ENCODE data around the gene KCP. TPM values are rescaled to one million over a fixed set of nuclear protein-coding genes. Genes with fewer than 3 reads are reported as not detected.

The KCP gene
- polyA plus RNA-seq, 3 donors: 0.11 to 0.16 TPM; not detected in 1

GRCh38 chr7:128891110-128891941 lies 19.2 kb downstream of the KCP start:
- Histone ChIP-seq H3K4me3 (replicated peaks in 1 of 3; ENCODE audit: low read depth in 2 of 3, low read length in 3 of 3) (peak overlapping the region in 1 of 3 experiments; percentile 64), H3K36me3 (replicated peaks in 1 of 2; ENCODE audit: control insufficient read depth in 1 of 2, insufficient read depth in 2 of 2, low read length in 2 of 2) (no peaks in the 10 kb centered on the region), H3K4me1 (ENCODE audit: control insufficient read depth in 1 of 2, insufficient read depth in 2 of 2, low read length in 2 of 2) (peaks cover 5 to 8% of the 10 kb centered on the region in 2 donors), H3K4me2 (replicated peaks; ENCODE audit: extremely low read depth, low read length, poor library complexity, severe bottlenecking) (peak overlapping the region; percentile 61), H4K20me1 (ENCODE audit: insufficient read depth, low read length) (no peaks in the 10 kb centered on the region), H3K79me2 (ENCODE audit: insufficient read depth, low read length) (no peaks in the 10 kb centered on the region), H2AFZ (ENCODE audit: insufficient read depth, low read depth, low read length, poor library complexity, severe bottlenecking) (peak overlapping the region; percentile 73), H3K9ac (ENCODE audit: insufficient read depth, low read length, poor library complexity, severe bottlenecking) (peak overlapping the region; percentile 51), H3K27me3 (ENCODE audit: control insufficient read depth in 2 of 2, insufficient read depth in 2 of 2, low read length in 2 of 2) (peaks cover 11 to 36% of the 10 kb centered on the region in 2 donors), H3K9me3 (replicated peaks in 1 of 2; ENCODE audit: control insufficient read depth in 1 of 2, insufficient read depth in 1 of 2, low read length in 2 of 2) (no peaks in the 10 kb centered on the region), H3K27ac (ENCODE audit: low read depth in 1 of 2, low read length in 2 of 2) (no peak overlapping the region)
- WGBS (ENCODE audit: insufficient coverage): 43% methylated on average over 14 of the region's 41 CpGs
- Mint-ChIP-seq H3K27me3 (ENCODE audit: low read depth in 3 of 3) (peaks cover 22 to 39% (median 30%) of the 10 kb centered on the region in 3 donors), H3K36me3 (peaks cover 0 to 2% of the 10 kb centered on the region in 2 donors), H3K4me3 (peak overlapping the region in 1 of 2 donors; percentile 49), H3K9me3 (peaks cover 0 to 5% (median 2%) of the 10 kb centered on the region in 7 donors), H3K4me1 (no peaks in the 10 kb centered on the region), H3K27ac (no peak overlapping the region)
- intact Hi-C loops (cut with micrococcal nuclease): no loop called here
- TF ChIP-seq CTCF (IDR thresholded peaks at IDR 0.05): no peak
- DNase-seq: no peak

GRCh38 chr7:128890306-128891109 lies 20.0 kb downstream of the KCP start:
- Histone ChIP-seq H4K20me1 (ENCODE audit: insufficient read depth, low read length) (no peaks in the 10 kb centered on the region), H3K27ac (ENCODE audit: low read depth in 1 of 2, low read length in 2 of 2) (no peak overlapping the region), H3K9me3 (replicated peaks in 1 of 2; ENCODE audit: control insufficient read depth in 1 of 2, insufficient read depth in 1 of 2, low read length in 2 of 2) (no peaks in the 10 kb centered on the region), H3K4me1 (ENCODE audit: control insufficient read depth in 1 of 2, insufficient read depth in 2 of 2, low read length in 2 of 2) (peaks cover 5 to 8% of the 10 kb centered on the region in 2 donors), H3K36me3 (replicated peaks in 1 of 2; ENCODE audit: control insufficient read depth in 1 of 2, insufficient read depth in 2 of 2, low read length in 2 of 2) (no peaks in the 10 kb centered on the region), H3K27me3 (ENCODE audit: control insufficient read depth in 2 of 2, insufficient read depth in 2 of 2, low read length in 2 of 2) (peaks cover 11 to 36% of the 10 kb centered on the region in 2 donors), H3K9ac (ENCODE audit: insufficient read depth, low read length, poor library complexity, severe bottlenecking) (peak overlapping the region; percentile 51), H3K4me2 (replicated peaks; ENCODE audit: extremely low read depth, low read length, poor library complexity, severe bottlenecking) (peak overlapping the region; percentile 61), H3K4me3 (replicated peaks in 1 of 3; ENCODE audit: low read depth in 2 of 3, low read length in 3 of 3) (peak overlapping the region in 1 of 3 experiments; percentile 64), H2AFZ (ENCODE audit: insufficient read depth, low read depth, low read length, poor library complexity, severe bottlenecking) (peak overlapping the region; percentile 73), H3K79me2 (ENCODE audit: insufficient read depth, low read length) (no peaks in the 10 kb centered on the region)
- intact Hi-C loops (cut with micrococcal nuclease): no loop called here
- peaks cover 22 to 41% (median 32%) of the 10 kb centered on the region in 3 donors for H3K27me3 Mint-ChIP-seq (ENCODE audit: low read depth in 3 of 3)
- peak overlapping the region; percentile 27 to 71 for H3K4me3 Mint-ChIP-seq
- H3K9me3 Mint-ChIP-seq: peaks cover 0 to 5% (median 2%) of the 10 kb centered on the region in 7 donors
- no peaks in the 10 kb centered on the region for H3K4me1 Mint-ChIP-seq
- no peak for TF ChIP-seq CTCF (IDR thresholded peaks at IDR 0.05)
- WGBS (ENCODE audit: insufficient coverage): 13% methylated on average over 58 of the region's 67 CpGs
- no peak for DNase-seq
- no peak overlapping the region for H3K27ac Mint-ChIP-seq
- peaks cover 0 to 2% of the 10 kb centered on the region in 2 donors for H3K36me3 Mint-ChIP-seq

Measured in CD14-positive monocyte (primary cell).